Posterior cingulate gyrus (tissue), 11 donors: ENCODE results near the gene ESYT2.
"Not testable (repeated sequence)": the region's sequence is repeated elsewhere in the genome, so short reads cannot be mapped to it uniquely, and the experiment has no call there.

Experiments
- DNase-seq, 10 donors: peaks; one replicate each; pipeline versions ENCODE4 v3.0.0 to v3.0.0-alpha.2; 2020 to 2021; ENCODE audit warnings: mixed read lengths in 3 of 10
- intact Hi-C: fragments of 100-400 bp; cut with DNase I; formaldehyde crosslinking; loops from one replicate; pipeline ENCODE4 v1.15.1; 2023

ESYT2 gene

GRCh38 chr7:158856883-158857668 is 27.8 kb upstream of the ESYT2 start:
- DNase-seq = no peak
- intact Hi-C loops = loop anchor here (1.0 to 10.0 kb wide), 2 partner anchors 28 to 152 kb away; partner anchors contain the start of genes ESYT2 and NCAPG2

- intact Hi-C loops = loop anchor here (10.0 kb wide), 1 partner anchor 150 kb away; the partner anchor contains the start of gene NCAPG2
- no peak for DNase-seq
These were observed 25.4 kb upstream of the ESYT2 start for GRCh38 chr7:158854681-158855081.

- DNase-seq = no peak
- intact Hi-C loops = loop anchor here (10.0 kb wide), 1 partner anchor 146 kb away; the partner anchor contains the start of gene NCAPG2
These were observed 21.3 kb upstream of the ESYT2 start for GRCh38 chr7:158850545-158851102.

- intact Hi-C loops = loop anchor here (10.0 kb wide), 1 partner anchor 145 kb away; the partner anchor contains the start of gene NCAPG2
- DNase-seq = no peak
These were observed 20.6 kb upstream of the ESYT2 start for GRCh38 chr7:158849768-158850544.

- intact Hi-C loops = no loop called here
- no peak for DNase-seq
These were observed 20.1 kb upstream of the ESYT2 start for GRCh38 chr7:158849442-158849767.

GRCh38 chr7:158847451-158847866 is 18.1 kb upstream of the ESYT2 start:
- intact Hi-C loops = no loop called here
- DNase-seq = no peak

GRCh38 chr7:158846304-158846703 is 17.0 kb upstream of the ESYT2 start:
- DNase-seq = no peak
- intact Hi-C loops = no loop called here

- intact Hi-C loops = no loop called here
- no peak for DNase-seq
These were observed 14.5 kb upstream of the ESYT2 start for GRCh38 chr7:158843771-158844170.

GRCh38 chr7:158842486-158842885 is 13.2 kb upstream of the ESYT2 start:
- intact Hi-C loops = no loop called here
- no peak for DNase-seq

- intact Hi-C loops = no loop called here
- no peak for DNase-seq
These were observed 11.3 kb upstream of the ESYT2 start for GRCh38 chr7:158840604-158841003.

- DNase-seq, intact Hi-C loops: not testable (repeated sequence)
These were observed 9.9 kb upstream of the ESYT2 start for GRCh38 chr7:158839177-158839576.

- intact Hi-C loops = no loop called here
- DNase-seq = no peak
These were observed 8.7 kb upstream of the ESYT2 start for GRCh38 chr7:158837790-158838637.

GRCh38 chr7:158836692-158837091 is 7.4 kb upstream of the ESYT2 start:
- intact Hi-C loops = no loop called here
- DNase-seq = no peak

- no peak for DNase-seq
- intact Hi-C loops = no loop called here
These were observed 5.8 kb upstream of the ESYT2 start for GRCh38 chr7:158834878-158835784.

- intact Hi-C loops = no loop called here
- DNase-seq = no peak
These were observed 3.7 kb upstream of the ESYT2 start for GRCh38 chr7:158832994-158833393.

- intact Hi-C loops = no loop called here
- no peak for DNase-seq
These were observed 2.4 kb upstream of the ESYT2 start for GRCh38 chr7:158831738-158832091.

- DNase-seq = no peak
- intact Hi-C loops = no loop called here
These were observed 958 bp upstream of the ESYT2 start for GRCh38 chr7:158830211-158830723.

GRCh38 chr7:158829021-158829341 is 328 bp downstream of the ESYT2 start:
- intact Hi-C loops = loop anchor here (1.0 kb wide), 2 partner anchors 27 to 124 kb away; partner anchors contain the start of gene DYNC2I1
- DNase-seq = peak in 8 of 10 donors; percentile 22 to 93 (median 43)
